ENCODE measurements around the gene APBA1. TPM values are rescaled to one million over a fixed set of nuclear protein-coding genes. Genes with fewer than 3 reads are reported as not detected.

The APBA1 gene
- total RNA-seq, 1 donor from 2014 or later = 6.2 TPM

- no peaks in the 10 kb centered on the region for H3K4me1 ChIP-seq
- H3K27me3 ChIP-seq = no peaks in the 10 kb centered on the region
- intact Hi-C loops (cut with DNase I) = no loop called here
- TF ChIP-seq, protein P1, sequence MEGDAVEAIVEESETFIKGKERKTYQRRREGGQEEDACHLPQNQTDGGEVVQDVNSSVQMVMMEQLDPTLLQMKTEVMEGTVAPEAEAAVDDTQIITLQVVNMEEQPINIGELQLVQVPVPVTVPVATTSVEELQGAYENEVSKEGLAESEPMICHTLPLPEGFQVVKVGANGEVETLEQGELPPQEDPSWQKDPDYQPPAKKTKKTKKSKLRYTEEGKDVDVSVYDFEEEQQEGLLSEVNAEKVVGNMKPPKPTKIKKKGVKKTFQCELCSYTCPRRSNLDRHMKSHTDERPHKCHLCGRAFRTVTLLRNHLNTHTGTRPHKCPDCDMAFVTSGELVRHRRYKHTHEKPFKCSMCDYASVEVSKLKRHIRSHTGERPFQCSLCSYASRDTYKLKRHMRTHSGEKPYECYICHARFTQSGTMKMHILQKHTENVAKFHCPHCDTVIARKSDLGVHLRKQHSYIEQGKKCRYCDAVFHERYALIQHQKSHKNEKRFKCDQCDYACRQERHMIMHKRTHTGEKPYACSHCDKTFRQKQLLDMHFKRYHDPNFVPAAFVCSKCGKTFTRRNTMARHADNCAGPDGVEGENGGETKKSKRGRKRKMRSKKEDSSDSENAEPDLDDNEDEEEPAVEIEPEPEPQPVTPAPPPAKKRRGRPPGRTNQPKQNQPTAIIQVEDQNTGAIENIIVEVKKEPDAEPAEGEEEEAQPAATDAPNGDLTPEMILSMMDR (IDR thresholded peaks at IDR 0.05) = no peak
- ATAC-seq (no peak), DNase-seq (no peak)
- no peaks in the 10 kb centered on the region for H3K9me3 ChIP-seq
- H3K4me3 ChIP-seq = no peak overlapping the region
- no peak overlapping the region for H3K27ac ChIP-seq
- H3K36me3 ChIP-seq = no peaks in the 10 kb centered on the region
Observed at GRCh38 chr9:69496846-69497450, 175.2 kb downstream of the APBA1 start.

- TF ChIP-seq, protein P1 (IDR thresholded peaks at IDR 0.05) = no peak
- no peak overlapping the region for H3K27ac ChIP-seq
- no peaks in the 10 kb centered on the region for H3K9me3 ChIP-seq
- H3K36me3 ChIP-seq = no peaks in the 10 kb centered on the region
- DNase-seq (no peak), ATAC-seq (no peak)
- H3K27me3 ChIP-seq = no peaks in the 10 kb centered on the region
- H3K4me1 ChIP-seq = no peaks in the 10 kb centered on the region
- no peak overlapping the region for H3K4me3 ChIP-seq
- intact Hi-C loops (cut with DNase I) = no loop called here
Observed at GRCh38 chr9:69495296-69495695, 176.9 kb downstream of the APBA1 start.

DNA sequence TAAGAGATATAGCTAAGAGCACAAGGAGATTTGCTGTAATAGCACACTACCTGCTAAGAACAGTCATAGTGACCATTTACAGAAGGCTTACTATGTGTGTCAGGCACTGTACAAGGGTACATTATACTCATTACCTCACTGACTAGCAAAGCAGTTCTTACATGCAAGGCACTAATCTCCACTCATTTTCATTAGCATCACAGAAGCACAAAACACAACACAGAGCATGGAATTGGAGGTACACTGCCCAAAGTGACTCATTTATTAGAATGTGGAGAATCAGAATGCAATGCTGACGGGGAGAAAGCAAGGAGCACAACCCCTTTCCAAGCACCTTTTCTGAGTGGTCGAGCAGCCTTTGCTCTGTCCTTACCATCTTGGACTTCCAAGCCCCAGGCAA, 177.4 kb downstream of the APBA1 start:
- intact Hi-C loops (cut with DNase I) = no loop called here
- TF ChIP-seq, protein P1 (IDR thresholded peaks at IDR 0.05) = no peak
- no peak for DNase-seq
- Histone ChIP-seq H3K36me3 (no peaks in the 10 kb centered on the region), H3K4me3 (no peak overlapping the region), H3K4me1 (no peaks in the 10 kb centered on the region), H3K27me3 (no peaks in the 10 kb centered on the region), H3K9me3 (no peaks in the 10 kb centered on the region), H3K27ac (no peak overlapping the region)
- no peak for ATAC-seq

GRCh38 chr9:69494208-69494607, 178.0 kb downstream of the APBA1 start:
- Histone ChIP-seq H3K27me3 (no peaks in the 10 kb centered on the region), H3K4me1 (no peaks in the 10 kb centered on the region), H3K4me3 (no peak overlapping the region), H3K9me3 (no peaks in the 10 kb centered on the region), H3K36me3 (no peaks in the 10 kb centered on the region), H3K27ac (no peak overlapping the region)
- TF ChIP-seq, protein P1 (IDR thresholded peaks at IDR 0.05) = no peak
- DNase-seq (no peak), ATAC-seq (no peak)
- intact Hi-C loops (cut with DNase I) = no loop called here

DNA sequence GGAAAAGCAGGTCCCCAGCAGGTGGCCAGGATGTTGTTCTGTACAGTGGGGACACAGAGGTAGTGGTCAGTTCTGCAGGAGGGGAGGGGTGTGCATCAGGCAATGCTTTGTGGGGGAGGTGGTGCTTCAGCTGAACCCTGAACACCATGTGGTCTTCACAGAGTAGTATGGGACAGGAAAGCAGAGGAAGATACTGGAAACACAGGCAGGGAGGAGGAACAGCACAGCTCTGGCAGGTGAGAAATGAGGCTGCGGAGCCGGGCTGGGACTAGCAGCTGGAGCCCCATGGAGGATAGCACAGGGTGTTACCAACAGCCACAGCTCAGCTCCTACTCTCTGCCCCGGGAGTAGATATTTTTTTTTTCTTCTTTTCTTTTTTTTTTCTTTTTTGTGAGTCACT, 185.7 kb downstream of the APBA1 start:
- Histone ChIP-seq H3K4me3 (no peak overlapping the region), H3K27me3 (no peaks in the 10 kb centered on the region), H3K4me1 (no peaks in the 10 kb centered on the region), H3K36me3 (no peaks in the 10 kb centered on the region), H3K9me3 (no peaks in the 10 kb centered on the region), H3K27ac (no peak overlapping the region)
- TF ChIP-seq, protein P1 (IDR thresholded peaks at IDR 0.05) = no peak
- intact Hi-C loops (cut with DNase I) = no loop called here
- no peak for DNase-seq
- no peak for ATAC-seq

GRCh38 chr9:69485466-69485865, 186.7 kb downstream of the APBA1 start:
- Histone ChIP-seq H3K4me1 (no peaks in the 10 kb centered on the region), H3K36me3 (no peaks in the 10 kb centered on the region), H3K27me3 (no peaks in the 10 kb centered on the region), H3K9me3 (no peaks in the 10 kb centered on the region), H3K4me3 (no peak overlapping the region), H3K27ac (no peak overlapping the region)
- intact Hi-C loops (cut with DNase I) = no loop called here
- no peak for ATAC-seq
- no peak for DNase-seq
- TF ChIP-seq, protein P1 (IDR thresholded peaks at IDR 0.05) = no peak
